Left colon (tissue), 2 donors: ENCODE results near the gene MLEC. TPM values are rescaled to one million over a fixed set of nuclear protein-coding genes. Genes with fewer than 3 reads are reported as not detected.

Experiments
- ATAC-seq: fragments of 200-7000 bp; cut with Tn5 transposase; one replicate; pipeline ENCODE4 v1.9.1; 2020; ENCODE audit warnings: mild to moderate bottlenecking, moderate library complexity
- DNase-seq, 2 donors: peaks; one replicate each; pipeline ENCODE4 v3.0.0-alpha.2; 2020
- intact Hi-C, 2 donors: fragments of 100-400 bp; cut with DNase I in 1 of 2; cut with micrococcal nuclease in 1 of 2; formaldehyde crosslinking; loops; one replicate each; pipeline versions ENCODE4 v1.11.2 to v1.14.0; 2022; cut with DNase I, micrococcal nuclease
- long read RNA-seq: library from polyadenylated mRNA; unstranded; transcript quantifications from one replicate; pipeline ENCODE4 v2.0.0, GENCODE V29; 2021
- total RNA-seq, 2 donors: library from RNA; stranded (reverse); fragmentation: NEBNext Ultra II Directional; extraction: Animal tissue kit (Norgen Biotek cat#: 25700); gene quantifications; one replicate each; pipeline ENCODE4 v1.2.1, GENCODE V29; 2021
- donor health status: DM: no; HTN: no; CAD: no.
- donor health status: DM: yes; HTN: yes; CAD: no.

The MLEC gene, protein sequence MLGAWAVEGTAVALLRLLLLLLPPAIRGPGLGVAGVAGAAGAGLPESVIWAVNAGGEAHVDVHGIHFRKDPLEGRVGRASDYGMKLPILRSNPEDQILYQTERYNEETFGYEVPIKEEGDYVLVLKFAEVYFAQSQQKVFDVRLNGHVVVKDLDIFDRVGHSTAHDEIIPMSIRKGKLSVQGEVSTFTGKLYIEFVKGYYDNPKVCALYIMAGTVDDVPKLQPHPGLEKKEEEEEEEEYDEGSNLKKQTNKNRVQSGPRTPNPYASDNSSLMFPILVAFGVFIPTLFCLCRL
- 100 to 1,000 TPM; 271 to 278 TPM for total RNA-seq
- long read RNA-seq, full-length matches to known transcripts: 179 of 348 reads
- long read RNA-seq, partial matches to known transcripts: 1 of 348 reads
- long read RNA-seq, other reads (novel, unspliced or antisense): 168 of 348 reads

DNA sequence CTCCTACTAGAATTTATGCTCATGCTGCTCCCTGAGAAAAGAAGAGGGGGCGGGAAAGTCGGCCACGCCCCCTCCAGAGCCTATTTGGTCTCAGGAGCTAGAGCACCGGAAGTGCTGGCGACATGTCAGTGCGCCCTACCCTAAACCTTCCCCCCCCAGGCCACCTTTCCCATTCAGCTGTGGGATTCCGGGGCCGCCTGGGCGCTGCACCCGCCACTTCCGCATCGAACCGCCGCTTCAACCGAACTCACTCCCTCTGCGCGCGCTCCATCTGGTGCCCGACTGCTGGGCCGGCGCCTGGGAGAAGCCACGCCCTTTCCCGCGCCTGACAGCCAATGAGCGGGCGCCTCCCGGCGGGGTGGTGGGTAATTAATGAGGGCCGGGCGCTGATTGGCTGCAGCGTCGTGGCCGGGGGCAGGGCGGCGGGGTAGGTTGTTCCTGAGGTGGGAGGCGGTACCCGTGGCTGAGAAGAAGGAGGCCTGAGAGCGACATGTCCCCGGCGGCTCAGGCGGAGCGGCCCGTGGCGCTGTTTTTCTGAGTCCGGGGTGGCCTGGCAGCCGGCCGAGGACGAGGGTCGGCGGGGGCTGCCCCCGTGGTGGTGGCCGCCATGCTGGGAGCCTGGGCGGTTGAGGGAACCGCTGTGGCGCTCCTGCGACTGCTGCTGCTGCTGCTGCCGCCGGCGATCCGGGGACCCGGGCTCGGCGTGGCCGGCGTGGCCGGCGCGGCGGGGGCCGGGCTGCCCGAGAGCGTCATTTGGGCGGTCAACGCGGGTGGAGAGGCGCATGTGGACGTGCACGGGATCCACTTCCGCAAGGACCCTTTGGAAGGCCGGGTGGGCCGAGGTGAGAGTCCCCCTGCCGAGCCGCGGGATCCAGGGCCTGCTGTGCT is at the start of gene MLEC:
Gene MLEC, plus strand, starts transcription at position 460 of the 888 bp plus-strand sequence. Its CDS starts 148 bp downstream, at position 608.
- intact Hi-C loops: no loop called here
- DNase-seq (peak; percentile 98), ATAC-seq (peak; percentile 75)

- intact Hi-C loops: loop anchor here in 1 of 2 donors (10.0 kb wide), 1 partner anchor 55 kb away; the partner anchor contains the start of gene POP5
- ATAC-seq (peak; percentile 71), DNase-seq (peak in 1 of 2 donors; percentile 69)
Measured at GRCh38 chr12:120639771-120640721, 46.9 kb upstream of the MLEC start, which contains the start of gene CABP1. Gene CABP1 (plus strand): TSS chr12:120640626. CDS start chr12:120640686, 60 bp downstream.

- ATAC-seq (peak; percentile 91), DNase-seq (peak; percentile 52 to 71)
- intact Hi-C loops: loop anchor here in 1 of 2 donors (10.0 kb wide), 1 partner anchor 56 kb away; the partner anchor contains the start of gene POP5
Measured at GRCh38 chr12:120640861-120641833, 45.8 kb upstream of the MLEC start.

GRCh38 chr12:120642121-120642520 is 44.8 kb upstream of the MLEC start:
- ATAC-seq (no peak), DNase-seq (no peak)
- intact Hi-C loops: loop anchor here in 1 of 2 donors (10.0 kb wide), 1 partner anchor 57 kb away; the partner anchor contains the start of gene POP5

- intact Hi-C loops: loop anchor here in 1 of 2 donors (10.0 kb wide), 1 partner anchor 58 kb away; the partner anchor contains the start of gene POP5
- no peak for DNase-seq
- no peak for ATAC-seq
Measured at GRCh38 chr12:120642826-120643225, 44.1 kb upstream of the MLEC start.

GRCh38 chr12:120643574-120643973 is 43.4 kb upstream of the MLEC start:
- DNase-seq (no peak), ATAC-seq (no peak)
- intact Hi-C loops: loop anchor here in 1 of 2 donors (10.0 kb wide), 1 partner anchor 59 kb away; the partner anchor contains the start of gene POP5

DNA sequence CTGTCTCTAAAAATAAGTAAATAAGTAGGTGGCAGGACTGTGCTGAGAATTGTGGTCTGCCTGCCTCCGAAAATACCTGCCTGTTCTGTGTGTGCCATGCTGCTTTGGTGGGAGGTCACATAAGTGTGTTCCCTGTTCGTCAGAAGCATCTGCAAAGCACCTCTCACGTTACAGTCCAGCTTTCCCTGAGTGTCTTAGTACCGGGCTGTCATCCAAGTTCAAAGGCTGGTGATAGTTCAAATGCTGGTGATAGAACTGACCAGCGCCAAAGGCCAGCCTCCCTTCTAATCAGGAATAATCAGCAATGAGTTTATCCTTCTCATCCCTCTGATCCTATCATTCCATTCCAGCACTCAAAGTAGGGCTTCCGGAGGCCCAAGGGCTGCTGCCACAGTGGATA is 40.9 kb upstream of the MLEC start:
- ATAC-seq: no peak
- intact Hi-C loops: loop anchor here in 1 of 2 donors (5.0 to 10.0 kb wide), 3 partner anchors 61 to 326 kb away; partner anchors contain the start of genes POP5 and UNC119B
- no peak for DNase-seq

DNA sequence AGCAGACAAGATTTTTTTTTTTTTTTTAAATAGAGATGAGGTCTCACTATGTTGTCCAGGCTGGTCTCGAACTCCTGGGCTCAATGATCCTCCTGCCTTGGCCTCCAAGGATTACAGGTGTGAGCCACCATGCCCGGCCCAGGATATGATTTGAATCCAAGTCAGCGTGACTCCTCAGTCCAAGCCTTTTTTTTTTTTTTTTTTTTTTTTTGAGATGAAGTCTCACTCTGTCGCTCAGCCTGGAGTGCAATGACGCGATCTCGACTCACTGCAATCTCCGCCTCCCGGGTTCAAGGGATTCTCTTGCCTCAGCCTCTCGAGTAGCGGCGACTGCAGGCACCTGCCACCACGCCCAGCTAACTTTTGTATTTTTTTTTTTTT is 39.6 kb upstream of the MLEC start:
- intact Hi-C loops: loop anchor here in 1 of 2 donors (5.0 to 10.0 kb wide), 3 partner anchors 63 to 325 kb away; partner anchors contain the start of genes POP5 and UNC119B
- no peak for DNase-seq
- ATAC-seq: no peak

GRCh38 chr12:120649442-120650232 is 37.3 kb upstream of the MLEC start:
- no peak for ATAC-seq
- no peak for DNase-seq
- intact Hi-C loops: loop anchor here in 1 of 2 donors (5.0 to 10.0 kb wide), 3 partner anchors 63 to 323 kb away; partner anchors contain the start of genes POP5 and UNC119B

DNA sequence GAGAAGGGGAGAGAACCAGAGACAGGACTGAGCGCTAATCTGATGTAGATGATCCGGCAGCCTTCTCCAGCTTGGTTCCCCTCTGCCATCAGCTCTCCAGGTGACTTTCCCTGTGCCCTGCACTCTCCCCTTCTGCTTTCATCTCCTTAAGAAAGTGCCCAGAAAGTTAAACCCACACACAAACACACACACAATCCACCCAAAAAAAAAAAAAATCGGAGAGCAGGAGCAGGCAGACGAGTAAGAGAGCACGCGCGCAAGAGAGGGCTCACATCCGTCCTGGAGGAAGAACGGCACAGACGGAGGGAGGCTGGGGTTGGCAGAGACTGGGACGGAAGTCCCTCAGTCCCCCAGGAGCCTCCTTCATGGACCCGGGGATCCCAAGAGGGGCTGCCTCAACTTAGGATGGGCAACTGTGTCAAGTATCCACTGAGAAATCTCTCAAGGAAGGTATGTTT is 36.7 kb upstream of the MLEC start:
- ATAC-seq (no peak), DNase-seq (no peak)
- intact Hi-C loops: no loop called here

DNA sequence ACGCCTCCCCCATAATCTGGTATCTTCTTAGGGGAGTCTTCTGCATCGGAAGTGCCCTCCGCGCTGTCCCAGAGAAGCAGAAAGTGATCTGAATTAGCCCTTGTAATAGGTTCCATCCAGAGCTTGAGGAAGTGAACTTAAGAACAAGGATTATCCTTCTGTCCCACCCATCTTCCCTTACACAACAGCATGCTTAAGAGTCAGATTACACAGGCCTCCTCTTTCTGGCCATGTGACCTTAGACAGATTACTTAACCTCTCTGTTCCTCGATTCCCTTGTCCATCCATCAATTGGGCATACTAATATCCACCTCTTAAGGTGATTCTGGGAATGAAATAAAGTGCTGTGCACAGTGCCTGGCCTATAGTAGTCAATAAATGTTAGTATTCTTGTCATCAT is 35.1 kb upstream of the MLEC start:
- intact Hi-C loops: no loop called here
- ATAC-seq: peak; percentile 45
- no peak for DNase-seq

DNA sequence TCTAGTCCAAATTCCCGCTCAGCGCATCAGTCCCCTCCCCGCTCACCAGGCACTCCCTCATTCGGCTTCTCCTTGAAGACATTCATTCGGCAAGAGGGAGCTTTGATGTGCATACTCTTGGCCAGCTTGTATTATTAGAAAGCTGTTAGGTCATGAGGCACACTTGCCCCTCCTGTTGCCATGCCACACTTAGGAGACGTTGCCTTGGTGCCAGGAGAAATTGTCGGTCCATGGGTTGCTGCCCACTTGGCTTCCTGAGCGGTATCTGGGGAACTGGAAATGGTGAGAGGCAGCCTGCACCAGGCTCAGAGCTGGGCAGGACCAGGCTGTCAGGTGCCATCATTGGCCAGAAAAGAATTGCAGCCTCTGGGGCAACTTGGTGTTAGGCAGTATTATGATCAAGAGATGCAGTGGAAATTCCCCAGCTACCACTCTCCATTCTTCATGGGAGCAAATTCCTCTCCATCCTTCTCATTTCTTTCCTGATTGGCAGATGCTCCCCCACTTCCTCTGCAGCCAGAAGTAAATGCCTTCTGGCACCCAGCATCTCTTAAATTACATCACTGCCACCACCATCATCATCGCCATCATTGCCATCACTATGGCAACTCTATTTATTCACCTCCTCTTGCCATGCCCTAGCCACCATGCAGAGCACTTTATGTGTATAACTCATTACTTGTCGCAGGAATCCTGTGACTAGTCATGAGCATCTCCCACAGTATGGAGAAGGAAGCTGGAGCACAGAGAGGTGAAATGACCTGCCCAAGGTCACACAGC is 34.1 kb upstream of the MLEC start:
- intact Hi-C loops: no loop called here
- no peak for DNase-seq
- ATAC-seq: no peak

GRCh38 chr12:120653611-120654010 is 33.3 kb upstream of the MLEC start:
- intact Hi-C loops: no loop called here
- ATAC-seq: no peak
- DNase-seq: no peak

GRCh38 chr12:120654656-120655055 is 32.3 kb upstream of the MLEC start:
- DNase-seq: peak in 1 of 2 donors; percentile 62
- intact Hi-C loops: no loop called here
- no peak for ATAC-seq

DNA sequence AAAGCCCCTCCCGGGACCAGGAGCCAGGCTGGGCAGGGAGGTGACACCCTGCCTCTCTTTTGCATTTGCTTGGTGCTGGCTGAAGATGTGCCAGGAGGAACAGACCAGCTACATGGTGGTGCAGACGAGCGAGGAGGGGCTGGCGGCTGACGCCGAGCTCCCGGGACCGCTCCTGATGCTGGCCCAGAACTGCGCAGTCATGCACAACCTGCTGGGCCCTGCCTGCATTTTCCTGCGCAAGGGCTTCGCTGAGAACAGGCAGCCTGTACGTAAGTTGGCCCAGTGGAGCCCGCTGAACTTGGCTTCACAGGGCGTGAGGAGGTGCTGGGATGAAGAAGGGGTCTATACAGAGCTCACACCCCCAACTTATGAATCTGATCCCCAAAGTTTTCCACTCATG is 30.9 kb upstream of the MLEC start:
- intact Hi-C loops: no loop called here

More for the DNA sequence above, 30.9 kb upstream of the MLEC start:
- DNase-seq: no peak
- ATAC-seq: no peak
